ENCODE measurements around the gene CCDC171.

The CCDC171 gene

GRCh38 chr9:15755660-15756059 is 202.8 kb downstream of the CCDC171 start:
- no peak overlapping the region for H3K27ac ChIP-seq
- no peak for TF ChIP-seq ZFX (IDR thresholded peaks at IDR 0.05; ENCODE audit: borderline replicate concordance)
- no peak for TF ChIP-seq CTCF (IDR thresholded peaks at IDR 0.05)

DNA sequence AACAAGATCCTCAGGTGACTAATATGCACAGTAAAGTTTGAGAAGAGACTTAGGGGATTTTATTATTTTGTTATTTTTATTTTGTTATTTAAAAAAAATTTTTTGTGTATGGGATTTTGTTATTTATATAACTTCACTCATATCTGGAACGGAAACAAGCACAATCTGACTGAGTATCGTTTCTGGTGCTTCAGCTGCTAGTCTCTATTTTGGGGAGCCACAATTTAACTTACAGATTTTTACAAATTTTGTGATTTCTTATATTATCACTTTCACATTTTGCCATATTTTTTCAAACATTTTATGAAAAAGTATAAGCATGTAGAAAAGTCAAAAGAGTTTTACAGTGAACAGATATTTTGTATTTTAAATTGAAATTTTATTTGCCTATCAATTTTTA is 208.7 kb downstream of the CCDC171 start:
- H3K27ac ChIP-seq: no peak overlapping the region
- no peak for TF ChIP-seq ZFX (IDR thresholded peaks at IDR 0.05; ENCODE audit: borderline replicate concordance)

DNA sequence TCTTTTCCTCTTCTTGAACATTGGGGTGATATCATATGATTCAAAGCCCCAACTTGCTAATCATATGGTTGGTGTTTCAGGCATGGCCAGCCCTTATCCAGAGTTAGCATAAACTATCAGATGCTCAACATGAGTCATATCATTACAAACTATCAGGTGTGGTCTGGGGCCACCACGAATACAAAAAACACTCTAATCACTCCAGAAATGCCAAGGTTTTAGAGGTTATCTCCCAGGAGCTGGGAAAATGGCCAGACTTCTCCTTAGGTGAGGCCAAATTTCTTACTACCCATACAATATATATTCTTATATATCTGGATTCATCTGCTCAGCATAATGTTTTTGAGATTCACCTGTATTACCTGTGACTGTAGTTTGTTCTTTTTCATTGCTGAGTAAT is 210.5 kb downstream of the CCDC171 start:
- no peak for TF ChIP-seq CTCF (IDR thresholded peaks at IDR 0.05)
- no peak for TF ChIP-seq ZFX (IDR thresholded peaks at IDR 0.05; ENCODE audit: borderline replicate concordance)

GRCh38 chr9:15764131-15764530 is 211.3 kb downstream of the CCDC171 start:
- no peak overlapping the region for H3K27ac ChIP-seq
- no peak for TF ChIP-seq ZFX (IDR thresholded peaks at IDR 0.05; ENCODE audit: borderline replicate concordance)
- no peak for TF ChIP-seq CTCF (IDR thresholded peaks at IDR 0.05)

More for the DNA sequence above, 210.5 kb downstream of the CCDC171 start:
- H3K27ac ChIP-seq: no peak overlapping the region

DNA sequence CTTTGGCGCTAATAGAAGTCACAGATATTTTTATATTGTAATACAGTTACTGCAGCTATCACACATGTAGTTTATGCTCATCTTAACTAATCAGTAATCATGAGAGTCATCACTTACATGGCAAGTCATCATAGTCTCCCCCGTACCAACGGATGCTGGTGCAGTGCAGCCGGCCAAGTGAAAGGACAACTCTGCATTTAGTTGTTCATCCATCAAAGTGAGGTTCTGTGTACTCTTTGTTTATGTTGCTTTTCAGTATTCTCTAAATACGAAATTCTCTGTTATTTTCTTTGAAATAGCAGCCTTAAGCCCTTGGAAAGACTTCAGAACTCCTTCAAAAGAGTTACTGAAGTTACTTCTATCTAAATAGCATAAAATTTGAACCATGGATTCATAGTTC is 216.7 kb downstream of the CCDC171 start:
- no peak overlapping the region for H3K27ac ChIP-seq
- TF ChIP-seq CTCF (IDR thresholded peaks at IDR 0.05) (no peak), ZFX (IDR thresholded peaks at IDR 0.05; ENCODE audit: borderline replicate concordance) (no peak)

- TF ChIP-seq ZFX (IDR thresholded peaks at IDR 0.05; ENCODE audit: borderline replicate concordance) (no peak), CTCF (IDR thresholded peaks at IDR 0.05) (no peak)
- H3K27ac ChIP-seq: no peak overlapping the region
Observed at GRCh38 chr9:15778861-15779260, 226.0 kb downstream of the CCDC171 start.

GRCh38 chr9:15782106-15782505 is 229.3 kb downstream of the CCDC171 start:
- H3K27ac ChIP-seq: no peak overlapping the region
- TF ChIP-seq ZFX (IDR thresholded peaks at IDR 0.05; ENCODE audit: borderline replicate concordance) (no peak), CTCF (IDR thresholded peaks at IDR 0.05) (no peak)

DNA sequence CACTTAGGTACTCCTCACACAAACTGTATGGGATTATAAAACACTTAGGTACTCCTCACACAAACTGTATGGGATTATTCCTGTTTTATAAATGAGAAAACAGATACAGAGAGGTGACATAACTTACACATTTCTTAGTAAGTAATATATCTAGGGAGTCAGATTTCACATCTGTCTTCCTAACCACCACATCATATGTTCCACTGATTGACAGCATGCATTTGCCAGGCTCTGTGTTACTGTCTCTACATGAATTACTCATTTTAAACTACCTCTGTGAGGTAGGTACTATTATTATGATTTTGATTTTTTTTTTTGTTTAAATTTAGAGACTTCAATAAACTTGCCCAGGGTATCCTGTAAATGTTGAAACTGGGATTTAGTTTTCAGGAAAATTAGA is 232.7 kb downstream of the CCDC171 start:
- TF ChIP-seq ZFX (IDR thresholded peaks at IDR 0.05; ENCODE audit: borderline replicate concordance): no peak
- TF ChIP-seq CTCF (IDR thresholded peaks at IDR 0.05): no peak
- no peak overlapping the region for H3K27ac ChIP-seq

Measured in 22Rv1 (cell line).